Measurements from ENCODE around the gene PCMTD2.
"Not testable (repeated sequence)": the region's sequence is repeated elsewhere in the genome, so short reads cannot be mapped to it uniquely, and the experiment has no call there.

DNA sequence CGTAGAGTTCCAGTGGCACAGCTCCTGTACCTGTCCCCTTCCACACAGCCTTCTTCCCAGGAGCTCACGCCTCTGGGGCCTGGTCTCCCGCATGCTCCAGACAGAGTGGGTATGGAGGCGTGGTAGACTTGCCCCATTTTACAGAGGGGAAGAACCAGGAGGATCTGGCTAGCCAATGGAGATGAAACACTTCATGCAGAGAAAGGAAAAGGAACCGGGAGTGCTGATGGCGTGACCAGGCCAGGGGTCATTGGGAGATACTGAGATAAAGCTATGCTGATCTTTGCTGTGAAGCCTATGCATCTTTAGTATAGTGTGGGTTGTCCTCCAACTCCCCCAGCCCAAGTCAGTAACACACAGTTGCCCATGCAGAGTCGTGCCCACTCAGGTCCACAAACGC is 62.5 kb downstream of the PCMTD2 start:
- TF ChIP-seq, protein P1, sequence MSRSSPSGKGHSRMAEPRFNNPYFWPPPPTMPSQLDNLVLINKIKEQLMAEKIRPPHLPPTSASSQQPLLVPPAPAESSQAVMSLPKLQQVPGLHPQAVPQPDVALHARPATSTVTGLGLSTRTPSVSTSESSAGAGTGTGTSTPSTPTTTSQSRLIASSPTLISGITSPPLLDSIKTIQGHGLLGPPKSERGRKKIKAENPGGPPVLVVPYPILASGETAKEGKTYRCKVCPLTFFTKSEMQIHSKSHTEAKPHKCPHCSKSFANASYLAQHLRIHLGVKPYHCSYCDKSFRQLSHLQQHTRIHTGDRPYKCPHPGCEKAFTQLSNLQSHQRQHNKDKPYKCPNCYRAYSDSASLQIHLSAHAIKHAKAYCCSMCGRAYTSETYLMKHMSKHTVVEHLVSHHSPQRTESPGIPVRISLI (tag by site-specific recombination; IDR thresholded peaks at IDR 0.05), result not testable (repeated sequence)
- TF ChIP-seq, protein P2, sequence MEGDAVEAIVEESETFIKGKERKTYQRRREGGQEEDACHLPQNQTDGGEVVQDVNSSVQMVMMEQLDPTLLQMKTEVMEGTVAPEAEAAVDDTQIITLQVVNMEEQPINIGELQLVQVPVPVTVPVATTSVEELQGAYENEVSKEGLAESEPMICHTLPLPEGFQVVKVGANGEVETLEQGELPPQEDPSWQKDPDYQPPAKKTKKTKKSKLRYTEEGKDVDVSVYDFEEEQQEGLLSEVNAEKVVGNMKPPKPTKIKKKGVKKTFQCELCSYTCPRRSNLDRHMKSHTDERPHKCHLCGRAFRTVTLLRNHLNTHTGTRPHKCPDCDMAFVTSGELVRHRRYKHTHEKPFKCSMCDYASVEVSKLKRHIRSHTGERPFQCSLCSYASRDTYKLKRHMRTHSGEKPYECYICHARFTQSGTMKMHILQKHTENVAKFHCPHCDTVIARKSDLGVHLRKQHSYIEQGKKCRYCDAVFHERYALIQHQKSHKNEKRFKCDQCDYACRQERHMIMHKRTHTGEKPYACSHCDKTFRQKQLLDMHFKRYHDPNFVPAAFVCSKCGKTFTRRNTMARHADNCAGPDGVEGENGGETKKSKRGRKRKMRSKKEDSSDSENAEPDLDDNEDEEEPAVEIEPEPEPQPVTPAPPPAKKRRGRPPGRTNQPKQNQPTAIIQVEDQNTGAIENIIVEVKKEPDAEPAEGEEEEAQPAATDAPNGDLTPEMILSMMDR (tag by site-specific recombination; IDR thresholded peaks at IDR 0.05), result not testable (repeated sequence)
- not testable (repeated sequence) for TF ChIP-seq ZNF221 (tag by site-specific recombination; IDR thresholded peaks at IDR 0.05; ENCODE audit: borderline replicate concordance); ZNF138 (tag by site-specific recombination; IDR thresholded peaks at IDR 0.05; ENCODE audit: borderline replicate concordance); ZNF184 (tag by site-specific recombination; IDR thresholded peaks at IDR 0.05); ZNF274 (IDR thresholded peaks at IDR 0.05; ENCODE audit: low read length); ZNF274 (tag by site-specific recombination; IDR thresholded peaks at IDR 0.05; ENCODE audit: borderline replicate concordance); ZBTB20 (tag by site-specific recombination; IDR thresholded peaks at IDR 0.05); YY1 (tag by site-specific recombination; IDR thresholded peaks at IDR 0.05)
- TF ChIP-seq, protein P3, sequence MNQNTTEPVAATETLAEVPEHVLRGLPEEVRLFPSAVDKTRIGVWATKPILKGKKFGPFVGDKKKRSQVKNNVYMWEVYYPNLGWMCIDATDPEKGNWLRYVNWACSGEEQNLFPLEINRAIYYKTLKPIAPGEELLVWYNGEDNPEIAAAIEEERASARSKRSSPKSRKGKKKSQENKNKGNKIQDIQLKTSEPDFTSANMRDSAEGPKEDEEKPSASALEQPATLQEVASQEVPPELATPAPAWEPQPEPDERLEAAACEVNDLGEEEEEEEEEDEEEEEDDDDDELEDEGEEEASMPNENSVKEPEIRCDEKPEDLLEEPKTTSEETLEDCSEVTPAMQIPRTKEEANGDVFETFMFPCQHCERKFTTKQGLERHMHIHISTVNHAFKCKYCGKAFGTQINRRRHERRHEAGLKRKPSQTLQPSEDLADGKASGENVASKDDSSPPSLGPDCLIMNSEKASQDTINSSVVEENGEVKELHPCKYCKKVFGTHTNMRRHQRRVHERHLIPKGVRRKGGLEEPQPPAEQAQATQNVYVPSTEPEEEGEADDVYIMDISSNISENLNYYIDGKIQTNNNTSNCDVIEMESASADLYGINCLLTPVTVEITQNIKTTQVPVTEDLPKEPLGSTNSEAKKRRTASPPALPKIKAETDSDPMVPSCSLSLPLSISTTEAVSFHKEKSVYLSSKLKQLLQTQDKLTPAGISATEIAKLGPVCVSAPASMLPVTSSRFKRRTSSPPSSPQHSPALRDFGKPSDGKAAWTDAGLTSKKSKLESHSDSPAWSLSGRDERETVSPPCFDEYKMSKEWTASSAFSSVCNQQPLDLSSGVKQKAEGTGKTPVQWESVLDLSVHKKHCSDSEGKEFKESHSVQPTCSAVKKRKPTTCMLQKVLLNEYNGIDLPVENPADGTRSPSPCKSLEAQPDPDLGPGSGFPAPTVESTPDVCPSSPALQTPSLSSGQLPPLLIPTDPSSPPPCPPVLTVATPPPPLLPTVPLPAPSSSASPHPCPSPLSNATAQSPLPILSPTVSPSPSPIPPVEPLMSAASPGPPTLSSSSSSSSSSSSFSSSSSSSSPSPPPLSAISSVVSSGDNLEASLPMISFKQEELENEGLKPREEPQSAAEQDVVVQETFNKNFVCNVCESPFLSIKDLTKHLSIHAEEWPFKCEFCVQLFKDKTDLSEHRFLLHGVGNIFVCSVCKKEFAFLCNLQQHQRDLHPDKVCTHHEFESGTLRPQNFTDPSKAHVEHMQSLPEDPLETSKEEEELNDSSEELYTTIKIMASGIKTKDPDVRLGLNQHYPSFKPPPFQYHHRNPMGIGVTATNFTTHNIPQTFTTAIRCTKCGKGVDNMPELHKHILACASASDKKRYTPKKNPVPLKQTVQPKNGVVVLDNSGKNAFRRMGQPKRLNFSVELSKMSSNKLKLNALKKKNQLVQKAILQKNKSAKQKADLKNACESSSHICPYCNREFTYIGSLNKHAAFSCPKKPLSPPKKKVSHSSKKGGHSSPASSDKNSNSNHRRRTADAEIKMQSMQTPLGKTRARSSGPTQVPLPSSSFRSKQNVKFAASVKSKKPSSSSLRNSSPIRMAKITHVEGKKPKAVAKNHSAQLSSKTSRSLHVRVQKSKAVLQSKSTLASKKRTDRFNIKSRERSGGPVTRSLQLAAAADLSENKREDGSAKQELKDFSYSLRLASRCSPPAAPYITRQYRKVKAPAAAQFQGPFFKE (tag by site-specific recombination; IDR thresholded peaks at IDR 0.05; ENCODE audit: borderline replicate concordance), result not testable (repeated sequence)
